IPS-15b (cell line): ENCODE data around the gene ATP10A.
"Not testable (repeated sequence)": the region's sequence is repeated elsewhere in the genome, so short reads cannot be mapped to it uniquely, and the experiment has no call there.

Experiments used
- H3K27me3 ChIP-seq: one replicate; pipeline ENCODE4 v1.6.1; 2013; ENCODE audit warnings: low read length; ENCODE audit not compliant: control insufficient read depth, insufficient read depth
- H3K36me3 ChIP-seq: one replicate; pipeline ENCODE4 v1.6.1; 2013; ENCODE audit warnings: low read length; ENCODE audit not compliant: control insufficient read depth, insufficient read depth
- H3K4me1 ChIP-seq: one replicate; pipeline ENCODE4 v1.6.1; 2013; ENCODE audit warnings: mild to moderate bottlenecking, low read length; ENCODE audit not compliant: control insufficient read depth, insufficient read depth
- H3K4me3 ChIP-seq: one replicate; pipeline ENCODE4 v1.5.1; 2013; ENCODE audit warnings: low read depth, low read length
- H3K9ac ChIP-seq: one replicate; pipeline ENCODE4 v1.6.1; 2013; ENCODE audit warnings: low read depth, mild to moderate bottlenecking, low read length
- H3K9me3 ChIP-seq: one replicate; pipeline ENCODE4 v1.6.1; 2013; ENCODE audit warnings: mild to moderate bottlenecking, low read length; ENCODE audit not compliant: control insufficient read depth, insufficient read depth

The ATP10A gene

GRCh38 chr15:25771736-25772135 is 91.4 kb downstream of the ATP10A start:
- not testable (repeated sequence) for H3K4me1 ChIP-seq, H3K36me3 ChIP-seq, H3K4me3 ChIP-seq

GRCh38 chr15:25771338-25771706 is 91.8 kb downstream of the ATP10A start:
- H3K9me3 ChIP-seq, result no peaks in the 10 kb centered on the region

More at GRCh38 chr15:25771736-25772135, 91.4 kb downstream of the ATP10A start:
- H3K9me3 ChIP-seq, H3K27me3 ChIP-seq, H3K9ac ChIP-seq: not testable (repeated sequence)

DNA sequence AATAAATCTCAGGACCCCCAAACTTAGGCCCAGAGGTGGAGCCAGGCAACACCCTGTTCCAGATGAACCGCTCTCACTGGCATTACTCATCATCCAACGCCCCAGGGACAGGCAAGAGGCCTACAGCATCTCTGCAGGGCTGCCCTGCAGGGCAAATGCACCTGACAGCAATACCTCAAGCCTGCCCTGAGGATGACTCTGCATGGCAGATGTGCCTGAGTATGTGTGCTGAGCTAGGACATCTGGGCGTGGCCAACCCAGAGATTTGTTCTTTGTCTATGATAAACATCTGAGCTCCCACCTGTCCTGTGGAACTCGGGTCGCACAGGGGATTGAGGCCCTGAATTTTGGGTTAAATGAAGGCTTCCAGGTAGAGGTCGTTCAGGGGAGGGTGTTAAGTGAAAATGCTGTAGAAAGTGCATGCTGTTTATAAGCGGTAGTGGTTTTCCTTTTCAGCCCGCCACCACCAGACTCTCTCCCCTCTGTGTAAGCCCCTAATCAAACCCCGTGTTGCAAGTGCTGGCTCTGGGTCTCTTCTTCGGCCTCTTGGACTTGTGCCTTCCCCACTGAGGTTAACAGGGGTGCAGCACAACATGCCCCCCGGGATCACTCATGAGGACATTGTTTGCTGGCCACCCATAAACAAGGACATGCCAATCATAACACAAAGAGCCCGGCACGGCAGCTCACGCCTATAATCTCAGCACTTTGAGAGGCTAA is 92.3 kb downstream of the ATP10A start:
- Histone ChIP-seq H3K36me3 (no peaks in the 10 kb centered on the region), H3K9ac (no peak overlapping the region), H3K27me3 (no peaks in the 10 kb centered on the region), H3K4me1 (peaks cover 4% of the 10 kb centered on the region), H3K4me3 (no peak overlapping the region), H3K9me3 (no peaks in the 10 kb centered on the region)

More at GRCh38 chr15:25771338-25771706, 91.8 kb downstream of the ATP10A start:
- no peak overlapping the region for H3K9ac ChIP-seq
- H3K27me3 ChIP-seq, result no peaks in the 10 kb centered on the region
- H3K4me1 ChIP-seq, result peaks cover 6% of the 10 kb centered on the region
- no peak overlapping the region for H3K4me3 ChIP-seq
- H3K36me3 ChIP-seq, result no peaks in the 10 kb centered on the region

GRCh38 chr15:25770031-25770430 is 93.1 kb downstream of the ATP10A start:
- H3K9ac ChIP-seq, result no peak overlapping the region
- no peaks in the 10 kb centered on the region for H3K9me3 ChIP-seq
- H3K36me3 ChIP-seq, result no peaks in the 10 kb centered on the region
- no peaks in the 10 kb centered on the region for H3K27me3 ChIP-seq
- H3K4me3 ChIP-seq, result no peak overlapping the region
- no peaks in the 10 kb centered on the region for H3K4me1 ChIP-seq

GRCh38 chr15:25768271-25768670 is 94.9 kb downstream of the ATP10A start:
- Histone ChIP-seq H3K36me3 (no peaks in the 10 kb centered on the region), H3K27me3 (no peaks in the 10 kb centered on the region), H3K4me1 (no peaks in the 10 kb centered on the region), H3K9me3 (no peaks in the 10 kb centered on the region), H3K4me3 (no peak overlapping the region), H3K9ac (no peak overlapping the region)

DNA sequence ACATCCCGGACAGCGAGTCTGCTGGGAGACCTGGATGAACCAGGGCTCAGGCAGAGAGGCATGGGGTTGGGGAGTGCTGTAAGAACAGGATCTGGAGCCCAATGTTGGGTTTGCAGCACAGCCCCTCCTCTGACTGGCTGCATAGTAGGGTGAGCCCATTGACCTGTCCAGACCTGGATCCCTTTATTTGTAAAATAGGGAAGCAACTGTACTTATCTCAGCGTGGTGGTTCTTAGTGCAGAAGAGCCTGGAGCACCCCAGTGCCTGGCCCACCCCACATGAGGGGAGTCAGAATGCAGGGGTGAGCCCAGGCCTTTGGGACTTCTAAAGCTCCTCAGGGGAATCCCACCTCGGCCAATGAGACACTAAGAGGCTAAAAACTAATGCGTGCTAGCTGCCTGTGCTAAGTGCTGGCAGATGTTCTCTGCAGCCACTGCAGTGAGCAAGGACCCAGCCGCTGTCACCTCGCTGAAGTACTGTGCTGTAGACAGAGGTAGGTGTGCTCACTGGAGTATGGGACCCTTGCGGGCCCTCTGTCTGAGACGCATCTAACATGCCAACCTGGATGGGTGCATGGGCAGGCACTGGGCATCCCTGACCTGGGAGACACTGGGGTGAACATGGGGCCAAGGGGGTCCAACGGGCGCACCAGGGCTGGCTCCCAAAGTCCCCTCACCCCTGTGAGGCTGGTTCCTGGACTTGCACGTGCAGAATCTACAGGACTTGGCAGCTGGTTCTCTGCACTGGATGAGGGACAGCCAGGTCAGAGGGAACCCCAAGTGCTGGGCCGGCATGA is 95.6 kb downstream of the ATP10A start:
- no peak overlapping the region for H3K4me3 ChIP-seq
- no peaks in the 10 kb centered on the region for H3K27me3 ChIP-seq
- no peaks in the 10 kb centered on the region for H3K4me1 ChIP-seq
- H3K9ac ChIP-seq, result no peak overlapping the region
- H3K9me3 ChIP-seq, result no peaks in the 10 kb centered on the region
- H3K36me3 ChIP-seq, result no peaks in the 10 kb centered on the region

GRCh38 chr15:25766417-25766816 is 96.7 kb downstream of the ATP10A start:
- Histone ChIP-seq H3K4me3 (no peak overlapping the region), H3K4me1 (no peaks in the 10 kb centered on the region), H3K36me3 (no peaks in the 10 kb centered on the region), H3K9ac (no peak overlapping the region), H3K27me3 (no peaks in the 10 kb centered on the region), H3K9me3 (no peaks in the 10 kb centered on the region)

GRCh38 chr15:25764980-25765735 is 98.0 kb downstream of the ATP10A start:
- H3K4me3 ChIP-seq, result no peak overlapping the region
- H3K36me3 ChIP-seq, result no peaks in the 10 kb centered on the region
- no peaks in the 10 kb centered on the region for H3K9me3 ChIP-seq
- H3K4me1 ChIP-seq, result no peaks in the 10 kb centered on the region
- no peak overlapping the region for H3K9ac ChIP-seq
- no peaks in the 10 kb centered on the region for H3K27me3 ChIP-seq

- no peaks in the 10 kb centered on the region for H3K4me1 ChIP-seq
- no peak overlapping the region for H3K4me3 ChIP-seq
- no peaks in the 10 kb centered on the region for H3K9me3 ChIP-seq
- no peaks in the 10 kb centered on the region for H3K27me3 ChIP-seq
- H3K36me3 ChIP-seq, result no peaks in the 10 kb centered on the region
- H3K9ac ChIP-seq, result no peak overlapping the region
These were observed 99.2 kb downstream of the ATP10A start for GRCh38 chr15:25763954-25764353.

DNA sequence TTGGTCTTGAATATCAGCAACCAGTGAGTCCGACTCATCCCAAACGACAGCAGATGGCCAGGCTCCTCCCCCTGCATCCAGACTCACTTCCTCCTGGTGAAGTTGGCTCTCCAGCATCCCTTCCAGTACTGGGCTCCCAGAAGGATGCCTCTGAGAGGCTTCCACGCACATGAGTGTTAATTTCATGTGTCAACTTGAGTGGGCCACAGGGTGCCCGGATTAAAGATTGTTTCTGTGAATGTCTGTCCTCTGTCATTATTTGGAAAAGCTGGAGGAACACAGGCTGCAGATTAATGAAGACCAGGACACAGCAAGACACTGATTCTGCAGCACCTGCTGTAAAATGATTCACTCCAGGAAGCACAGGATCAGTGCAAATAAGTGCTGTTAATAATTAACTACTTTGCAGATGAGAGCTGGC is 99.8 kb downstream of the ATP10A start:
- Histone ChIP-seq H3K9ac (no peak overlapping the region), H3K36me3 (no peaks in the 10 kb centered on the region), H3K27me3 (no peaks in the 10 kb centered on the region), H3K4me3 (no peak overlapping the region), H3K4me1 (no peaks in the 10 kb centered on the region), H3K9me3 (no peaks in the 10 kb centered on the region)

DNA sequence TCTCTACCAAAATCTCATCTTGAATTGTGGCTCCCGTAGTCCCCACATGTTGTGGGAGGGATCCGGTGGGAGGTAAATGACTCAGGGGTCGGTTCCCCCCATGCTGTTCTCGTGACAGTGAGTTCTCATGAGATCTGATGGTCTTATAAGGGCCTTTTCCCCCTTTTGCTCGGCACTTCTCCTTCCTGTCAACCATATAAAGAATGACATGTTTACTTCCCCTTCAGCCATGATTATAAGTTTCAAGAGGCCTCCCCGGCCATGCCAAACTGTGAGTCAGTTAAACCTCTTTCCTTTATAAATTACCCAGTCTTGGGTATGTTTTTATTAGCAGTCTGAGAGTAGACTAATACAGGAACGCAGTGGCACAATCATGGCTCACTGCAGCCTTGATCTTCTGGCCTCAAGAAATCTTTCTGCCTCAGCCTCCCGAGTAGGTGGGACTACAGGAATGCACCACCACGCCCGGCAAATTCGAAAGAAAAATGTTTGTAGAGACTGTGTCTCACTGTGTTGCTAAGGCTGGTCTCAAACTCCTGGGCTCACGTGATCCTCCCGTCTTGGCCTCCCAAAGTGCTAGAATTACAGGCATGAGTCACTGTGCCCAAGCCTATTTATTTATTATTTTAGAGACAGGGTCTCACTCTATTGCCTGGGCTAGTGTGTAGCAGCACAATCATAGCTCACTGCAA is 101.0 kb downstream of the ATP10A start:
- Histone ChIP-seq H3K9me3 (no peaks in the 10 kb centered on the region), H3K9ac (no peak overlapping the region), H3K36me3 (no peaks in the 10 kb centered on the region), H3K27me3 (no peaks in the 10 kb centered on the region), H3K4me1 (no peaks in the 10 kb centered on the region), H3K4me3 (no peak overlapping the region)
